Hepatocyte (in vitro differentiated cells): ENCODE data around the gene SIAH3.

Experiments
- EZH2phosphoT487 ChIP-seq: fragments of 200-600 bp; sonication (generic); IDR thresholded peaks from one replicate; pipeline ENCODE4 v1.6.1; 2018; ENCODE audit warnings: antibody characterized with exemption, mild to moderate bottlenecking, low read depth, moderate library complexity; ENCODE audit not compliant: unreplicated experiment, severe bottlenecking
- TF ChIP-seq, protein P1 (sequence below): fragments of 200-600 bp; sonication (generic); IDR thresholded peaks from 2 replicates; pipeline ENCODE4 v1.5.1; 2016; ENCODE audit warnings: antibody characterized with exemption, mild to moderate bottlenecking; ENCODE audit not compliant: poor library complexity

DNA sequence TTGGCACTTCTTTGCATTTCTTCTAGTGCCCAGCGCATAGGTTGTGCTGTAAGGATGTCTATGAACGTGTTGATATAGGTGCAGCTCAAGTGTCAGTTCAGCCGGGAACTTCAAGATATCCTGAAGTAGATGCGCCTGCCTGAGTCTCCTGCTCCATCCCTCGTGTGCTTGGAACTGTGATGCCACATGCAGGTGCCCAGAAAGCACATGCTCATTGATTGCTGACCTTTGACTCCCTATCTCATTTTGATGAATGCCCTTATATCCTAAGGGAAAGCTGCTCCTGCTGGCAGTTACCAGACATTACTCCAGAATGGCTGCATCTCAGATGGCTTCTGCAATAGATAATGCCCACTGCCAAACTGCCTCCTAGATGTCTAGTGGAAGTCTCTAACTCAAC is 108.6 kb downstream of the SIAH3 start:
- TF ChIP-seq, protein P1, sequence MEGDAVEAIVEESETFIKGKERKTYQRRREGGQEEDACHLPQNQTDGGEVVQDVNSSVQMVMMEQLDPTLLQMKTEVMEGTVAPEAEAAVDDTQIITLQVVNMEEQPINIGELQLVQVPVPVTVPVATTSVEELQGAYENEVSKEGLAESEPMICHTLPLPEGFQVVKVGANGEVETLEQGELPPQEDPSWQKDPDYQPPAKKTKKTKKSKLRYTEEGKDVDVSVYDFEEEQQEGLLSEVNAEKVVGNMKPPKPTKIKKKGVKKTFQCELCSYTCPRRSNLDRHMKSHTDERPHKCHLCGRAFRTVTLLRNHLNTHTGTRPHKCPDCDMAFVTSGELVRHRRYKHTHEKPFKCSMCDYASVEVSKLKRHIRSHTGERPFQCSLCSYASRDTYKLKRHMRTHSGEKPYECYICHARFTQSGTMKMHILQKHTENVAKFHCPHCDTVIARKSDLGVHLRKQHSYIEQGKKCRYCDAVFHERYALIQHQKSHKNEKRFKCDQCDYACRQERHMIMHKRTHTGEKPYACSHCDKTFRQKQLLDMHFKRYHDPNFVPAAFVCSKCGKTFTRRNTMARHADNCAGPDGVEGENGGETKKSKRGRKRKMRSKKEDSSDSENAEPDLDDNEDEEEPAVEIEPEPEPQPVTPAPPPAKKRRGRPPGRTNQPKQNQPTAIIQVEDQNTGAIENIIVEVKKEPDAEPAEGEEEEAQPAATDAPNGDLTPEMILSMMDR: no peak
- TF ChIP-seq EZH2phosphoT487: no peak
